ENCODE results near the gene APOL1. TPM values are rescaled to one million over a fixed set of nuclear protein-coding genes. Genes with fewer than 3 reads are reported as not detected.
"Not testable (repeated sequence)": the region's sequence is repeated elsewhere in the genome, so short reads cannot be mapped to it uniquely, and the experiment has no call there.

The APOL1 gene
- total RNA-seq, 4 donors from 2014 or later: 19.0 to 48.8 (median 28.0) TPM

GRCh38 chr22:36224245-36224644 lies 28.7 kb upstream of the APOL1 start:
- intact Hi-C loops (cut with DNase I): no loop called here
- Histone ChIP-seq H3K4me3 (no peak overlapping the region), H3K27ac (replicated peaks in 1 of 4) (no peak overlapping the region), H3K27me3 (no peaks in the 10 kb centered on the region), H3K4me1 (peaks cover 0 to 12% (median 7%) of the 10 kb centered on the region in 4 donors), H3K9me3 (no peaks in the 10 kb centered on the region), H3K36me3 (peaks cover 6 to 35% (median 27%) of the 10 kb centered on the region in 4 donors)
- TF ChIP-seq POLR2AphosphoS5 (IDR thresholded peaks at IDR 0.05) (no peak), EP300 (IDR thresholded peaks at IDR 0.05) (no peak), POLR2A (IDR thresholded peaks at IDR 0.05; ENCODE audit: low read depth) (no peak)
- TF ChIP-seq, protein P1, sequence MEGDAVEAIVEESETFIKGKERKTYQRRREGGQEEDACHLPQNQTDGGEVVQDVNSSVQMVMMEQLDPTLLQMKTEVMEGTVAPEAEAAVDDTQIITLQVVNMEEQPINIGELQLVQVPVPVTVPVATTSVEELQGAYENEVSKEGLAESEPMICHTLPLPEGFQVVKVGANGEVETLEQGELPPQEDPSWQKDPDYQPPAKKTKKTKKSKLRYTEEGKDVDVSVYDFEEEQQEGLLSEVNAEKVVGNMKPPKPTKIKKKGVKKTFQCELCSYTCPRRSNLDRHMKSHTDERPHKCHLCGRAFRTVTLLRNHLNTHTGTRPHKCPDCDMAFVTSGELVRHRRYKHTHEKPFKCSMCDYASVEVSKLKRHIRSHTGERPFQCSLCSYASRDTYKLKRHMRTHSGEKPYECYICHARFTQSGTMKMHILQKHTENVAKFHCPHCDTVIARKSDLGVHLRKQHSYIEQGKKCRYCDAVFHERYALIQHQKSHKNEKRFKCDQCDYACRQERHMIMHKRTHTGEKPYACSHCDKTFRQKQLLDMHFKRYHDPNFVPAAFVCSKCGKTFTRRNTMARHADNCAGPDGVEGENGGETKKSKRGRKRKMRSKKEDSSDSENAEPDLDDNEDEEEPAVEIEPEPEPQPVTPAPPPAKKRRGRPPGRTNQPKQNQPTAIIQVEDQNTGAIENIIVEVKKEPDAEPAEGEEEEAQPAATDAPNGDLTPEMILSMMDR (IDR thresholded peaks at IDR 0.05): no peak
- WGBS: 92% methylated on average over 4 of the region's 4 CpGs
- DNase-seq (ENCODE audit: extremely low spot score): no peak

DNA sequence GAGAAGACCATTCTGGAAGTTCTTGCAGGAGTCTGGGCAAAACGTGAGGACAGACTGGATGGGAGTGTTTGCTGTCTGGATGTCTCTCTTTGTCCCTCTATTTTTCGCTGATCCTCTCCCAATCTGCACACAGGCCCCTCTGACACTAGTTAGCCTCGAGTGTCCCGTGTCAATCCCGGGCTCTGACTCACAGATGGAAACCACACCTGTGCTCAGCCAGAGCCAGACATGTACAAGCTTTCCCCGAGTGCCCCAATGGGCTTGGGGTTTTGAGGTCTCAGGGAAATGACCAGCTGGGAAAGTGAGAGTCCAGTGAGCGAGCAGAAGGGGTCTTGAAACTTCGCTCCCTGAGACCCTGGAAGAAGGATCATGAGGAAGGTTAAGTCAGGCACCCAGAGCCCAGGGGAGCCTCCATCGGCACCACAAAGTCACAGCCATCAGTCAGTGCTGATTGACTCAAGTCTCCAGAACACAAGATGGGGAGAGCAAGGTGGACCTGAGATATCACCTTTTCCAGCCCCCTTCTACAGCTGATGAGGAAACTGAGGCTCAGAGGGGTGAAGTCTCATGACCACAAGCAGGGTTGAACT lies 27.5 kb upstream of the APOL1 start:
- Histone ChIP-seq H3K9me3 (no peaks in the 10 kb centered on the region), H3K27me3 (no peaks in the 10 kb centered on the region), H3K36me3 (peaks cover 11 to 47% (median 36%) of the 10 kb centered on the region in 4 donors), H3K4me1 (peaks cover 0 to 12% (median 7%) of the 10 kb centered on the region in 4 donors), H3K27ac (replicated peaks in 1 of 4) (no peak overlapping the region), H3K4me3 (no peak overlapping the region)
- intact Hi-C loops (cut with DNase I): no loop called here
- 89% methylated on average over 9 of the region's 9 CpGs for WGBS
- DNase-seq (ENCODE audit: extremely low spot score): no peak
- TF ChIP-seq POLR2A (IDR thresholded peaks at IDR 0.05; ENCODE audit: low read depth) (no peak), POLR2AphosphoS5 (IDR thresholded peaks at IDR 0.05) (no peak), EP300 (IDR thresholded peaks at IDR 0.05) (no peak)

- Histone ChIP-seq H3K4me1 (peaks cover 0 to 8% (median 7%) of the 10 kb centered on the region in 4 donors), H3K27me3 (no peaks in the 10 kb centered on the region), H3K4me3 (no peak overlapping the region), H3K27ac (replicated peaks in 1 of 4) (no peak overlapping the region), H3K9me3 (no peaks in the 10 kb centered on the region), H3K36me3 (peaks cover 19 to 54% (median 43%) of the 10 kb centered on the region in 4 donors)
- DNase-seq (ENCODE audit: extremely low spot score): no peak
- no CpG with 5 or more reads among the region's 5 CpGs for WGBS
- no peak for TF ChIP-seq POLR2A (IDR thresholded peaks at IDR 0.05; ENCODE audit: low read depth)
- TF ChIP-seq EP300 (IDR thresholded peaks at IDR 0.05): no peak
- TF ChIP-seq POLR2AphosphoS5 (IDR thresholded peaks at IDR 0.05): peak in 1 of 2 donors; percentile 7
- TF ChIP-seq, protein P1 (IDR thresholded peaks at IDR 0.05): no peak
- intact Hi-C loops (cut with DNase I): no loop called here
Observed at GRCh38 chr22:36226189-36226588, 26.7 kb upstream of the APOL1 start.

GRCh38 chr22:36227396-36227795 lies 25.5 kb upstream of the APOL1 start:
- Histone ChIP-seq H3K4me3 (no peak overlapping the region), H3K9me3 (no peaks in the 10 kb centered on the region), H3K27ac (replicated peaks in 1 of 4) (no peak overlapping the region), H3K27me3 (no peaks in the 10 kb centered on the region), H3K36me3 (peaks cover 24 to 66% (median 55%) of the 10 kb centered on the region in 4 donors), H3K4me1 (no peaks in the 10 kb centered on the region)
- TF ChIP-seq POLR2A (IDR thresholded peaks at IDR 0.05; ENCODE audit: low read depth) (no peak), EP300 (IDR thresholded peaks at IDR 0.05) (no peak)
- no peak for DNase-seq (ENCODE audit: extremely low spot score)
- intact Hi-C loops (cut with DNase I): no loop called here
- WGBS: 93% methylated on average over 9 of the region's 9 CpGs

- no peak for DNase-seq (ENCODE audit: extremely low spot score)
- intact Hi-C loops (cut with DNase I): no loop called here
- no peaks in the 10 kb centered on the region for H3K9me3 ChIP-seq
- WGBS: 95% methylated on average over 8 of the region's 8 CpGs
- no peak overlapping the region for H3K27ac ChIP-seq (replicated peaks in 1 of 4)
- H3K36me3 ChIP-seq: peaks cover 28 to 71% (median 59%) of the 10 kb centered on the region in 4 donors
- TF ChIP-seq POLR2AphosphoS5 (IDR thresholded peaks at IDR 0.05) (no peak), EP300 (IDR thresholded peaks at IDR 0.05) (no peak), POLR2A (IDR thresholded peaks at IDR 0.05; ENCODE audit: low read depth) (no peak)
- TF ChIP-seq, protein P1 (IDR thresholded peaks at IDR 0.05): no peak
- H3K4me3 ChIP-seq: no peak overlapping the region
- H3K4me1 ChIP-seq: peaks cover 0 to 3% (median 0%) of the 10 kb centered on the region in 4 donors
- no peaks in the 10 kb centered on the region for H3K27me3 ChIP-seq
Observed at GRCh38 chr22:36227806-36228205, 25.1 kb upstream of the APOL1 start.

- DNase-seq (ENCODE audit: extremely low spot score); H3K27me3 ChIP-seq; intact Hi-C loops (cut with DNase I); H3K4me1 ChIP-seq; H3K4me3 ChIP-seq; H3K9me3 ChIP-seq; H3K27ac ChIP-seq (replicated peaks in 1 of 4): not testable (repeated sequence)
- peaks cover 33 to 76% (median 65%) of the 10 kb centered on the region in 4 donors for H3K36me3 ChIP-seq
- 100% methylated on average over 1 of the region's 1 CpG for WGBS
Observed at GRCh38 chr22:36228369-36228768, 24.6 kb upstream of the APOL1 start.
